Right lobe of liver (tissue), 4 donors: ENCODE data around the gene HINT1.

Source experiments
- CTCF ChIP-seq, 4 donors: fragments of 200-600 bp in 3 of 4; fragments of 450-650 bp in 1 of 4; IDR thresholded peaks; one replicate each; pipeline versions ENCODE4 v1.5.1 to v1.8.0; 2016 to 2022; ENCODE audit warnings: antibody characterized with exemption in 4 of 4, mild to moderate bottlenecking in 2 of 4
- POLR2A ChIP-seq: fragments of 450-650 bp; IDR thresholded peaks from one replicate; pipeline ENCODE4 v1.6.1; 2017; ENCODE audit warnings: antibody characterized with exemption, mild to moderate bottlenecking
- donor health status: DM: no; HTN: no; CAD: no.
- donor health status: DM: no; HTN: no; CAD: no.
- donor health status: DM: no; HTN: yes; CAD: no.

- TF ChIP-seq POLR2A: no peak
- no peak for TF ChIP-seq CTCF (IDR thresholded peaks at IDR 0.05)
These were observed 44.1 kb upstream of the HINT1 start for GRCh38 chr5:131209175-131209505.
